Endothelial cell of umbilical vein (primary cell): ENCODE data around the gene B4GALT6.

ENCODE experiments used
- EZH2 ChIP-seq: IDR thresholded peaks from 2 replicates; pipeline ENCODE4 v1.6.1; 2012; ENCODE audit warnings: borderline replicate concordance, low read depth, mild to moderate bottlenecking, moderate library complexity, low read length, inconsistent platforms; ENCODE audit not compliant: severe bottlenecking
- MAX ChIP-seq: IDR thresholded peaks from 2 replicates; pipeline ENCODE4 v1.6.1; 2011; ENCODE audit not compliant: insufficient read depth, insufficient read length
- POLR2A ChIP-seq: IDR thresholded peaks from 2 replicates; pipeline ENCODE4 v1.6.1; 2012; ENCODE audit warnings: low read depth, mild to moderate bottlenecking, control low read depth, low read length
- POLR2AphosphoS5 ChIP-seq: IDR thresholded peaks from 2 replicates; pipeline ENCODE4 v1.6.1; 2012; ENCODE audit warnings: low read depth, mild to moderate bottlenecking, control low read depth, low read length, moderate library complexity; ENCODE audit not compliant: insufficient read depth
- TF ChIP-seq, protein P1 (sequence below), 2 donors: IDR thresholded peaks; 1 replicate in 1 of 2; 2 replicates in 1 of 2; pipeline ENCODE4 v1.5.1; 2011; ENCODE audit warnings: low read length in 2 of 2, mild to moderate bottlenecking in 2 of 2, moderate library complexity in 2 of 2, control low read depth in 1 of 2, inconsistent platforms in 1 of 2, low read depth in 1 of 2; ENCODE audit not compliant: insufficient read depth in 1 of 2; ENCODE audit errors: extremely low read depth in 1 of 2

DNA sequence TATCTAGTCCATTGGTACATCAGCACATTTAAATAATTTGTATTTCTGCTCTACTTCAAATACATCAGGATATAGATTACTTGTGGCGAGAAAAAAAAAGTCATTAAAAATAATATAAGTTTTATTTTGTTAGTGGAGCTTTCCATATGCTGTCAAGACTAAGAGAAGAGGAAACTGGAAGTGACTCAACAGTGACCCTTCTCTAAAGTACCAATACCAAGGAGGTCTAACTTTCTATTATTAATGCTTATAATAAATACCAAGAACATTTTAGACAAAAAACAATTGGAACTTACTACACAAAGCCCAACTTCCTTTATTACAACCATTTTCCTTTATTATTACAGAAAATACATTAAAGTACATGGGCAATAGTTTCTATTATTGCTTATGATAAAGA is 52.9 kb downstream of the B4GALT6 start:
- TF ChIP-seq, protein P1, sequence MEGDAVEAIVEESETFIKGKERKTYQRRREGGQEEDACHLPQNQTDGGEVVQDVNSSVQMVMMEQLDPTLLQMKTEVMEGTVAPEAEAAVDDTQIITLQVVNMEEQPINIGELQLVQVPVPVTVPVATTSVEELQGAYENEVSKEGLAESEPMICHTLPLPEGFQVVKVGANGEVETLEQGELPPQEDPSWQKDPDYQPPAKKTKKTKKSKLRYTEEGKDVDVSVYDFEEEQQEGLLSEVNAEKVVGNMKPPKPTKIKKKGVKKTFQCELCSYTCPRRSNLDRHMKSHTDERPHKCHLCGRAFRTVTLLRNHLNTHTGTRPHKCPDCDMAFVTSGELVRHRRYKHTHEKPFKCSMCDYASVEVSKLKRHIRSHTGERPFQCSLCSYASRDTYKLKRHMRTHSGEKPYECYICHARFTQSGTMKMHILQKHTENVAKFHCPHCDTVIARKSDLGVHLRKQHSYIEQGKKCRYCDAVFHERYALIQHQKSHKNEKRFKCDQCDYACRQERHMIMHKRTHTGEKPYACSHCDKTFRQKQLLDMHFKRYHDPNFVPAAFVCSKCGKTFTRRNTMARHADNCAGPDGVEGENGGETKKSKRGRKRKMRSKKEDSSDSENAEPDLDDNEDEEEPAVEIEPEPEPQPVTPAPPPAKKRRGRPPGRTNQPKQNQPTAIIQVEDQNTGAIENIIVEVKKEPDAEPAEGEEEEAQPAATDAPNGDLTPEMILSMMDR (IDR thresholded peaks at IDR 0.05; ENCODE audit: extremely low read depth in 1 of 2, insufficient read depth in 1 of 2, low read depth in 1 of 2, low read length in 2 of 2), result no peak
- no peak for TF ChIP-seq MAX
- TF ChIP-seq EZH2, result no peak
- TF ChIP-seq POLR2AphosphoS5, result no peak
- TF ChIP-seq POLR2A, result no peak
